Skin epidermis (tissue), 12 donors: Measurements from ENCODE around the gene NRARP.

Source experiments
- H3K27ac ChIP-seq, 21 experiments: fragments of 200-600 bp; sonication (generic) in 11 of 21; one replicate each; pipeline ENCODE4 v1.5.0; 2020; ENCODE audit warnings: mild to moderate bottlenecking in 3 of 21, inconsistent platforms in 2 of 21, moderate library complexity in 2 of 21
- H3K4me3 ChIP-seq, 7 experiments: fragments of 200-600 bp; sonication (generic) in 2 of 7; one replicate each; pipeline ENCODE4 v1.5.0; 2020; ENCODE audit warnings: inconsistent platforms in 2 of 7, mild to moderate bottlenecking in 2 of 7, moderate library complexity in 1 of 7

Gene NRARP

DNA sequence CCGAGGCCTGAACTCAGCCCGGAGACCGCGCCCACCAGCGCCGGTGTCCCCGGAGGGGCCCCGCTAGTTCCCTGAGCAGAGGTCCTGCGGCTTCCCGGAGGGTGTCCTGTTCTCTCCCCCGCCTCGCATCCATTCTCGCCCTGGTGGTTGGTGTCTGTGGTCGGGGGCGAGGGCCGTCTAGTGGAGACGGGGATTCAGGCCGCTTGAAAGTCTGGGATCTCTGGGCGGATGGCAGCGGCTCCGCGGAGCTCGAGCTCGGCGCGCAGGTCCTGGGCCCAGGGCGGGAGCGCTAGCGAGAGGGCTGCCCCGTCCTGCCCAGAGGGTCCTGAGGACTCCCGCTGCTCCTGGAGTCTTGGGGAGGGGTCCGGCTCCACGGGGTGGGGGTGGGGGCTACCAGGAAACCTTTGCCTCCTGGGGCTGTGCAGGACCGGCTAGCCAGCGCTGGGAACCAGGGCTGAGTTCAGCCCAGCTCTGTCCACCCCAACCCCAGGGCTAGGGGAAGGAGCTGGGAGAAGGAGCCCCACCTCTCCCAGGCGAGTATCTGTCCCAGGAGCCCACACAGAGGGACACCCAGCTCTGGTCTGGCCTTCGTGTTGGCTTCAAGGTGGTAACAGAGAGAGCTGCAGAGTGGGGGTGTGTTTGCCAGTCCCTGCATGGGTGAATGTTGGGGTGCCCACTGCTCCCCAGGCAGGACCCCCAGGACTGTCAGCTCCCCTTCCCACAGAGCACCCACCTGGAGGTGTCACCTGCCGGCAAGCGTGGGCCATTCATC lies 20.5 kb downstream of the NRARP start:
- Histone ChIP-seq H3K27ac (no peak overlapping the region), H3K4me3 (peak overlapping the region in 1 of 7 experiments; percentile 0)

GRCh38 chr9:137280474-137281344 lies 21.4 kb downstream of the NRARP start:
- peak overlapping the region in 1 of 7 experiments; percentile 0 for H3K4me3 ChIP-seq
- no peak overlapping the region for H3K27ac ChIP-seq

DNA sequence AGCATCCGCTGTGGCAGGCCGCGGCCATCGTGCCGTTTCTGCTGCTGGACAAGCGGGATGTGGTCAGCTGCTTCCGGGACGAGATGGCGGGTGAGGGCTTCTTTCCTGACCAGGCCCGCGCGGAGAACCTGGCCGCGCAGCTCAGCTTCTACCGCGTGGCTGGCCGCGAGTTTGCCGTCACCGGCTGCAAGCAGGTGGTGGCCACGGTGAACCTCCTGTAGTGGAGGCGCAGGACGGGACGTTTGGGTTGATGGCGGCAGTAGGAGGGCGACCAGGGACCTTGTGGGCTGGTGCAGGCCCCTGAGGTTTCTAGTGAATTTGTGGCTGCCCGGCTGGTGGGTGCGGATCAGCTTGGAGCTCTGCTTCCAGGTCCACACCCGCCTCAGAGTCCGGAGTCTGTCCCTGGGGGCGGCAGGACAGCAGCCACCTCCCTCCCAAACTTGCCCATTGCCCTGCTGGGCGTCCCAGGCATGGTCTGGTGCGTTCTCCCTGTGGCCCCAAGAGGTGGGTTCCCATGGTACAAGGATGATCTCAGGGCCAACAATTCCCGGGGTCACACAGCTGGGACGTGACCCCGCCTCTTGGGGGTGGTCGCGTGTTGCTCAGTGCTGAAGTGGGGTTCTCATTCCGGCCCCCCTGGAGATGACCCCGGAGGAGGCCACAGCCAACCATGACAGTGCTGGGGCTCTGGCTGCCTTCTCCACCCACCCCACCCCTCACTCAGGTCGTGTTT lies 22.2 kb downstream of the NRARP start:
- Histone ChIP-seq H3K4me3 (no peak overlapping the region), H3K27ac (no peak overlapping the region)

- H3K4me3 ChIP-seq = peak overlapping the region; percentile 27 to 51 (median 41)
- peak overlapping the region in 4 of 21 experiments; percentile 21 to 78 (median 67) for H3K27ac ChIP-seq
These were observed 23.1 kb downstream of the NRARP start for GRCh38 chr9:137278721-137279711.

- H3K27ac ChIP-seq = peak overlapping the region; percentile 21 to 88 (median 75)
- H3K4me3 ChIP-seq = peak overlapping the region; percentile 27 to 51 (median 41)
These were observed 23.9 kb downstream of the NRARP start for GRCh38 chr9:137278061-137278701.

- H3K4me3 ChIP-seq = peak within 1 kb of the TSS; percentile 27 to 51 (median 41)
- peak within 1 kb of the TSS; percentile 21 to 88 (median 75) for H3K27ac ChIP-seq
These were observed 24.6 kb downstream of the NRARP start, which contains the start of gene TOR4A for GRCh38 chr9:137277329-137278041. TSS of gene TOR4A (plus strand) at chr9:137277726. CDS start at chr9:137278690, 964 bp downstream.

DNA sequence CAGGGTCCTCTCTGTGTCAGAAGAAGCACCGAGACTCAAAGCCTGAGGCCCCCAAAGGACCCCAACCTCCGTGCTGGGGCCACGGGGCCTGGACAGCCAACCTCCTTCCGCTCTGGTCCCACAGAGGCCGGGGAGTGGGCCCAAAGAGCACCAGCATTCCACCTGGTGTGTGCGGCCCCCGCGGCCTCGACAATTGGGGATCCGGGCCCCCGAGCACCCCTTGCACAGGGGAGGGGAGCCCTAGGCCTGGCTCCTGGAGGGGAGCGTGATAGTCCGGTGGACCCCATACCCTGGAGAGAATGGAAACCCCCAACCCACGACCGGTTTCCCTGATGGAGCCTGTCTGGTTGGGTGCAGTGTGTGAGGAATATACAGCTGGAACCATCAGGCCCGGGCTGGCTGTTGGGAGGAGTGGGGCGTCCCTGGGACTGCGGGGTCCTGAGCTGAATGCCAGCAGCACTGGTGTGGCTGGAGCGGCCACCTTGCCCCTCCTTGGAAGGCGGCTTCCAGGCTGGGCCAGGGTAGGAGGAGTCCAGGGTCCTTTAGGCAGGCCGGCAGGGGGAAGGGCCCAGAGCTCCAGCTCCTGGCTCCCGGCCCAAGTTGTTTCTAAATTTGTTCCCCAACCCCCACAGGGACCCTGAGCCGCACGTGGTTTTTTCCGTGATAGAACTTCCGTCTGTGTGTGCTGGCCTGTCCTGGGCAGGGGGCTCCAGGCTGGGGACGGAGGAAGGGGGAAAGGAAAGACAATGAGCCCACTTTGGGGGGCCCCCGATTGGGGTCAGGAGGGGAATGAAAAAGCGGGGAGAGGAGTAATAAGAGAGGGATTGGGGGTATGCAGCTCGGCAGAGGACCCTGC lies 25.4 kb downstream of the NRARP start:
- peak overlapping the region; percentile 3 to 88 (median 75) for H3K27ac ChIP-seq
- peak overlapping the region; percentile 9 to 51 (median 41) for H3K4me3 ChIP-seq

DNA sequence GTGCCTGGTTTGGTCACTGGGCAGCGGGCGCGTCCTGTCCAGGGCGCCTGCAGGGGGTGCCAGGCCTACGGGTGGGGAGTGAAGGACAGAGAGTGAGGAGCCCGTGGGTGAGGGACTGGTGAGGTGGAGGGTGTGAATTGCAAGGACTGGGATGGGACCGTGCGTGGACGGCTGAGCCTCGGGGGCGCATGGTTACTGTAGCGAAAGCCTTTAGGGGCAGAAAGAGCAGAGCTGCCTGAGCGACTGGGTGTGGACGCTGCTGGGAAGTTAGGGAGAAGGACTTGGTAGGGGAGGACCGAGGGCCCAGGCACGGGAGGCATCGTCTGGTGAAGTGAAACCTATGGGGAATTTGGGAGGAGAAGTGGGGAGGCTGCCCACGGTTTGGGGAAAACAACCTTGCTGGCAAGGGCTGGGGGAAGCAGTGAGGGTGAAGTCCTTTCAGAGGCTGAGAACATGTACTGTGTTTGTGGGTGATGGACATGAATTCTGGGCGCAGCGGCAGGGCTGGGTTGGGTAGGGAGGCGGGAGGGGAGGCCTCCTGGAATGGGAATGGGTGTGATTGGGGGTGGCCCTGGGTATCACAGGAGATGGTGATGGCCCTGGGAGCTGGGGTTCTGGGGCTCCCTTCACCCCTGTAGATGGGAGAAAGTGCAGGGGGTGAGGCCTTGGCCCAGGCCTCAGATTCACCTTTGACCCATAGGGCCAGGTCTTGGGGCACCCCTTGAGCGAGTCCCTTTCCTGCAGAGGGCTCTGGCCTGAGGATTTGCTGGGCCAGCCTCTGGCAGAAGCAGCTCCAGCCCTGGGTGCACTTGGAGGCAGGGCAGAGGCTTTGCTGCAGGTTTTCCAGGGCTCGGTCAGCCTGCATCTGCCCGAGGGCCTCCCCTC lies 26.2 kb downstream of the NRARP start:
- H3K4me3 ChIP-seq = no peak overlapping the region
- peak overlapping the region in 14 of 21 experiments; percentile 24 to 88 (median 75) for H3K27ac ChIP-seq

DNA sequence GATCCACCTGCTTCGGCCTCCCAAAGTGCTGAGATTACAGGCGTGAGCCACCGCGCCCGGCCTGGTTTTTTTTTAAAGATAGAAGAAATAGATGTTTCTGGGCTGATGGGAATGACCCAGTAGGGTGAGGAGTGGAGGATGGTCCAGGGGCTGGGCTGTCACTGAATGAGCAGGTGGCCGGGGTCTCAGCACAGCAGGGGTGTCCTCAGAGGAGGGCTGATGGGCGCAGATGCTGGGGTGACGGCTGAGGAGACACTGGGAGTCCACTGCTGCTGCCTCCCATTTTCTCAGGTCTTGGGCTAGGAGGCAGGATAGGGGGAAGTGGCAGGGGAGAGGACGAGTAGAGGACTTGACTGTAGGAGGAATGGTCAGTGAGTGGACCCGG lies 26.9 kb downstream of the NRARP start:
- Histone ChIP-seq H3K4me3 (no peak overlapping the region), H3K27ac (peak overlapping the region in 1 of 21 experiments; percentile 78)

DNA sequence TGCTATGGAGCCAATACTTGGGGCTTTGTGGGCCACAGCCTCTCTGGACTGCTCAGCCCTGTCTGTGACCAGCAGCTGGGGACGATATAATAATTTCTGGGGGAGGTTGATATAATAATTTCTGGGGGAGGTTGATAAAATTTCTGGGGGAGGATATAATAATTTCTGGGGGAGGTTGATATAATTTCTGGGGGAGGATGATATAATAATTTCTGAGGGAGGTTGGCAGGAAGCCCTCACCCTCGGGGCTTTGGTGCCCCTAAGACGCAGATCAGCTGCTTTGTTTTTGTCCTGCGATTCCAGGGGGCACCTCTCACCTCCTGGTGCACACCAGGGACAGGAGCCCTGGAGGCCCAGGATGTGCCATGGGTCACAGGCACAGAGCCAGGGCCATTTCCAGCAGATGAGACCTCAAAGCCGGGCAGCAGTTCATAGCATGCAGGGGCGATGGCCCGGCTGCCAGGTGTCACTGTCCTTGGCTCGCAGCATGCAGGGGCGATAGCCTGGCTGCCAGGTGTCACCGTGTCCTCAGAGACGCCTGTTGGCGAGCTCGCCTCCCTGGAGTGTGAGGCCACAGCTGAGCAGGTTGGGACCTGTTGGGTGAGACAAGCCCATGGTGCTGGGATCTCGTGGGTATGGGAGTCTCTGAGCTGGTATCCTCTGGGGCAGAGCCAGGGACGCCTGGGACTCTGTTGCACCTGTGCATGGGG lies 28.3 kb downstream of the NRARP start:
- peak overlapping the region in 10 of 21 experiments; percentile 16 to 79 (median 54) for H3K27ac ChIP-seq
- no peak overlapping the region for H3K4me3 ChIP-seq

DNA sequence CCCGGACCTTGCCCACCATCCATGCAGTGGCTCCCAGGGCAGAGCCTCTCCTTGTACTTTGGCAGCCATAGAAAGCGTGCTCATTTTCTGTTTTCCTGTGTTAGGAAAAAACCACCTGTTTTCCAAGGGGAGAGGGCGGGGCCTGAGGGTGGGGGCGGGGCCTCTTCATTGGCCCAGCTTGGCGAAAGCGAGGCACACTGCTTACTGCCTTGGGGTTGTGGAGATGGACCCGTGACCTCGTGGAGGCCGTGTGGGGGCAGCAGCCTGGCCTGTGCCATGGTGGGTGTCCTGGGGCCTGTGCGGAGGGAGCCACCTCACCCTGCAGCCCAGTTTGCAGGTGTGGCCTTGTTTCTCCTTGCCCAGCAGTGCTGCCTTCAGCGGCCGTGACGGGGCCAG lies 29.0 kb downstream of the NRARP start:
- H3K27ac ChIP-seq = no peak overlapping the region
- H3K4me3 ChIP-seq = no peak overlapping the region

- H3K27ac ChIP-seq = no peak overlapping the region
These were observed 29.6 kb downstream of the NRARP start for GRCh38 chr9:137272241-137273094.

GRCh38 chr9:137271696-137272076 lies 30.4 kb downstream of the NRARP start:
- no peak overlapping the region for H3K27ac ChIP-seq
- H3K4me3 ChIP-seq = no peak overlapping the region

More at GRCh38 chr9:137272241-137273094, 29.6 kb downstream of the NRARP start:
- no peak overlapping the region for H3K4me3 ChIP-seq
